ENCODE data around the gene TAF9. TPM values are rescaled to one million over a fixed set of nuclear protein-coding genes. Genes with fewer than 3 reads are reported as not detected.
A peak's percentile ranks its signal among the peaks of the same experiment; 100 is the strongest.

Gene TAF9
- total and polyA plus RNA-seq, 2 of the 13 experiments (the other 11 are each of a cell fraction or from before 2014, with no cell fraction given) = 113 to 218 TPM

DNA sequence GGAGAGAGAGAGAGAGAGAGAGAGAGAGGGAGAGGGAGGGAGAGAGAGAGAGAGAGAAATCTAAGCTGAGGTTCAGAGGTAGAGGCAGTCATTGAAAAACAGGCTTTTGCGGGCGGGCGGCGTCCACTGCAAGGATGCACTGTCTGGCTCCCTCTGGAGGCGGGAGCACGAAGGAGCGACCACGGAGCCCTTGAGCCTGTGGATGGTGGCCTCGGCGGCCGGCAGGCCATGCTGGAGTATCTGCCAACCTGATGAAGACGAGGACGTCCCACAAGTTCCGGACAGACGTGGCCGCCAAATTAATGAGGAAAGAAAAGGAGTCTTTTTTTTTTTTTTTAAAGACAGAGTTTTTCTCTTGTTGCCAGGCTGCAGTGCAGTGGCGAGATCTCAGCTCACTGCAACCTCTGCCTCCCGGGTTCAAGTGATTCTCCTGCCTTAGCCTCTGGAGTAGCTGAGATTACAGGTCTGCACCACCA lies 34.5 kb downstream of the TAF9 start:
- H3K9me3 ChIP-seq (ENCODE audit: low read length) = no peaks in the 10 kb centered on the region
- H3K9ac ChIP-seq (ENCODE audit: insufficient read depth, low read depth, low read length) = no peak overlapping the region
- H3K27me3 ChIP-seq (ENCODE audit: control insufficient read depth in 1 of 2, insufficient read depth in 2 of 2, low read length in 2 of 2) = no peaks in the 10 kb centered on the region; a peak in 1 of 5 replicates
- ChIA-PET CTCF (ENCODE audit: low intra/inter-chr PET ratio, low total read pairs) (interaction anchor here (1.2 to 1.8 kb wide), 2 partner anchors 69 to 292 kb away, joined by 4 to 7 read pairs; no protein-coding TSS in a partner anchor), POLR2A (interaction anchor here (0.7 to 3.5 kb wide), 6 partner anchors 10 to 241 kb away, joined by 3 to 27 read pairs (median 4); partner anchors contain the start of genes CCNB1, CDK7, RAD17 and SLC30A5)
- intact Hi-C loops (cut with micrococcal nuclease; ENCODE audit: unreplicated experiment) (loop anchor here (1.0 to 5.0 kb wide), 6 partner anchors 69 to 311 kb away; partner anchors contain the start of genes CCNB1 and CENPH), in situ Hi-C loops (cut with HindIII; ENCODE audit: extremely low pct_ligation_motif_present, low pct_unique_long_range_greater_than_20kb) (loop anchor here (10.0 kb wide), 2 partner anchors 60 to 240 kb away; partner anchors contain the start of gene SLC30A5)
- no peak overlapping the region for H2AFZ ChIP-seq (ENCODE audit: low read length)
- peak overlapping the region; percentile 67 for H3K4me2 ChIP-seq (ENCODE audit: low read depth, low read length)
- ATAC-seq (peak; percentile 81), DNase-seq (ENCODE audit: low spot score) (peak; percentile 72), FAIRE-seq (no peak)
- H3K4me1 ChIP-seq (ENCODE audit: insufficient read depth, low read length) = peaks cover 53% of the 10 kb centered on the region
- H3K4me3 ChIP-seq (replicated peaks in 1 of 3; ENCODE audit: insufficient read depth in 1 of 3, low read depth in 2 of 3, low read length in 3 of 3) = peak overlapping the region; percentile 51 to 61 (median 51)
- no peak overlapping the region for H3K27ac ChIP-seq (ENCODE audit: extremely low read length, insufficient read depth, low read length)
- no peaks in the 10 kb centered on the region for H3K36me3 ChIP-seq (replicated peaks in 1 of 2; ENCODE audit: control insufficient read depth in 1 of 2, insufficient read depth in 2 of 2, low read length in 2 of 2)
- H3K79me2 ChIP-seq (ENCODE audit: insufficient read depth, low read length) = no peaks in the 10 kb centered on the region
- no TSS peak for BruUV-seq (replicated peaks)
- 11% methylated on average over 12 of the region's 18 CpGs for WGBS (ENCODE audit: low lambda C conversion rate)
- no peaks in the 10 kb centered on the region for H4K20me1 ChIP-seq (ENCODE audit: insufficient read depth, low read length)
- TF ChIP-seq MAX (IDR thresholded peaks at IDR 0.05) = peak; percentile 52
- no peak for TF ChIP-seq ZFP1 (CRISPR knock-in tag; IDR thresholded peaks at IDR 0.05)
- TF ChIP-seq ZNF740 (CRISPR knock-in tag; IDR thresholded peaks at IDR 0.05) = no peak
- TF ChIP-seq ONECUT2 (CRISPR knock-in tag; IDR thresholded peaks at IDR 0.05) = no peak
- no peak for TF ChIP-seq ZNF430 (CRISPR knock-in tag; IDR thresholded peaks at IDR 0.05)
- TF ChIP-seq SOX13 (IDR thresholded peaks at IDR 0.05) = no peak
- 0 out of 4 replicates have a peak, but pooled peaks of 1 of the 2 experiments have one; percentile 22 for TF ChIP-seq SOX13 (CRISPR knock-in tag; conservative IDR thresholded peaks at IDR 0.05 in 1 of 2, IDR thresholded peaks at IDR 0.05 in 1 of 2)
- TF ChIP-seq PHB2 (IDR thresholded peaks at IDR 0.05; ENCODE audit: partially characterized antibody) = no peak
- 0 out of 2 replicates have a peak, but pooled peaks have one; percentile 10 for TF ChIP-seq RXRB (CRISPR knock-in tag; IDR thresholded peaks at IDR 0.05; ENCODE audit: borderline replicate concordance)
- peak; percentile 69 for TF ChIP-seq ZMYM4 (CRISPR knock-in tag; IDR thresholded peaks at IDR 0.05)
- peak; percentile 70; the same call in 1 of the 2 replicates for TF ChIP-seq ZNF792 (CRISPR knock-in tag; IDR thresholded peaks at IDR 0.05)
- no peak for TF ChIP-seq GTF3A (CRISPR knock-in tag; conservative IDR thresholded peaks at IDR 0.05)
- 0 out of 2 replicates have a peak, but pooled peaks have one; percentile 14 for TF ChIP-seq PAXIP1 (CRISPR knock-in tag; conservative IDR thresholded peaks at IDR 0.05)
- TF ChIP-seq KLF15 (CRISPR knock-in tag; IDR thresholded peaks at IDR 0.05; ENCODE audit: borderline replicate concordance) = no peak
- peak; percentile 43; the same call in 1 of the 2 replicates for TF ChIP-seq ZFY (CRISPR knock-in tag; IDR thresholded peaks at IDR 0.05)
- no peak for TF ChIP-seq ZNF614 (CRISPR knock-in tag; IDR thresholded peaks at IDR 0.05; ENCODE audit: borderline replicate concordance)
- TF ChIP-seq ZNF891 (CRISPR knock-in tag; IDR thresholded peaks at IDR 0.05) = peak; percentile 61; the same call in 1 of the 2 replicates
- TF ChIP-seq RAD21 (CRISPR knock-in tag; IDR thresholded peaks at IDR 0.05) = peak; percentile 91
- TF ChIP-seq KDM5A (IDR thresholded peaks at IDR 0.05; ENCODE audit: borderline replicate concordance, low read length) = no peak
- TF ChIP-seq, protein P1, sequence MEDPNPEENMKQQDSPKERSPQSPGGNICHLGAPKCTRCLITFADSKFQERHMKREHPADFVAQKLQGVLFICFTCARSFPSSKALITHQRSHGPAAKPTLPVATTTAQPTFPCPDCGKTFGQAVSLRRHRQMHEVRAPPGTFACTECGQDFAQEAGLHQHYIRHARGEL (CRISPR knock-in tag; IDR thresholded peaks at IDR 0.05) = no peak
- TF ChIP-seq NBN (conservative IDR thresholded peaks at IDR 0.05) = no peak
- TF ChIP-seq HMGA1 (CRISPR knock-in tag; conservative IDR thresholded peaks at IDR 0.05) = no peak
- no peak for TF ChIP-seq ZNF570 (CRISPR knock-in tag; IDR thresholded peaks at IDR 0.05; ENCODE audit: borderline replicate concordance)
